Adrenal gland (tissue), 12 donors: ENCODE measurements around the gene SORCS3. TPM values are rescaled to one million over a fixed set of nuclear protein-coding genes. Genes with fewer than 3 reads are reported as not detected.

Source experiments
- DNase-seq, 7 donors: peaks; one replicate each; pipeline ENCODE4 v3.0.0-alpha.2; 2019 to 2020
- H3K27ac ChIP-seq, 5 donors: fragments of 200-600 bp; sonication (generic) in 4 of 5; 1 replicate in 3 of 5; 2 replicates in 2 of 5; pipeline versions ENCODE4 v1.5.1 to v1.8.0; 2016 to 2020; ENCODE audit warnings: mild to moderate bottlenecking in 1 of 5
- H3K27me3 ChIP-seq: fragments of 200-600 bp; 2 replicates; pipeline ENCODE4 v1.8.0; 2021
- H3K36me3 ChIP-seq, 2 donors: fragments of 200-600 bp; replicated peaks in 1 of 2; 1 replicate in 1 of 2; 2 replicates in 1 of 2; pipeline versions ENCODE4 v1.5.1 to v1.8.0; 2018 to 2022
- H3K4me1 ChIP-seq, 2 donors: fragments of 200-600 bp; replicated peaks in 1 of 2; 1 replicate in 1 of 2; 2 replicates in 1 of 2; pipeline versions ENCODE4 v1.5.1 to v1.8.0; 2018 to 2021
- H3K4me3 ChIP-seq, 4 donors: fragments of 200-600 bp; sonication (generic) in 3 of 4; one replicate each; pipeline ENCODE4 v1.5.1; 2016 to 2018
- H3K9me3 ChIP-seq, 3 donors: fragments of 200-600 bp; sonication (generic) in 1 of 3; replicated peaks in 1 of 3; 1 replicate in 2 of 3; 2 replicates in 1 of 3; pipeline versions ENCODE4 v1.5.1 to v1.8.0; 2016 to 2021
- CTCF ChIP-seq, 6 experiments: fragments of 450-650 bp in 4 of 6; fragments of 200-600 bp in 2 of 6; sonication (generic) in 1 of 6; IDR thresholded peaks; 1 replicate in 5 of 6; 2 replicates in 1 of 6; pipeline versions ENCODE4 v1.5.1 to v1.8.0; 2016 to 2021; ENCODE audit warnings: antibody characterized with exemption in 6 of 6, mild to moderate bottlenecking in 2 of 6, moderate library complexity in 1 of 6
- POLR2A ChIP-seq, 2 donors: fragments of 450-650 bp; IDR thresholded peaks; one replicate each; pipeline ENCODE4 v1.6.1; 2017; ENCODE audit warnings: antibody characterized with exemption in 2 of 2, mild to moderate bottlenecking in 2 of 2, moderate library complexity in 1 of 2
- WGBS, 4 donors: extraction: QIAGEN DNeasy Blood & Tissue Kit in 2 of 4; methylation state at CpG; one replicate each; pipeline versions ENCODE4 v1.1.5 to v1.1.7; 2013 to 2017; 5-methylcytosine and 5-hydroxymethylcytosine counted together
- intact Hi-C, 2 donors: fragments of 100-400 bp; cut with DNase I; formaldehyde crosslinking; loops; one replicate each; pipeline versions ENCODE4 v1.14.1 to v1.15.0; 2022 to 2023
- polyA plus RNA-seq, 3 donors: library from polyadenylated mRNA; stranded (reverse); fragments of 200-250 nt in 2 of 3; fragments of 350-450 nt in 1 of 3; fragmentation: Illumina TruSeq in 1 of 3; extraction: RNeasy Lipid Tissue Mini Kit (QIAGEN cat#74804) in 1 of 3; gene quantifications; one replicate each; pipeline ENCODE4 v1.2.3, GENCODE V29; 2013 to 2014
- total RNA-seq, 9 donors: library from RNA; depleted of rRNA in 4 of 9; stranded (reverse); fragments of >200 nt in 4 of 9; fragments of 120-200 nt in 1 of 9; fragmentation: NEBNext Ultra II Directional in 1 of 9; extraction: Animal tissue kit (Norgen Biotek cat#: 25700) in 1 of 9; gene quantifications; one replicate each; pipeline versions ENCODE4 v1.1.0 to v1.2.4, GENCODE V29; 2013 to 2023
- donor health status: healthy with polysubstance abuse.
- donor health status: Bipolar disorder and iron deficiency.
- donor health status: DM: yes; HTN: yes; CAD: no.
- donor health status: DM: no; HTN: no; CAD: no.
- donor health status: DM: no; HTN: no; CAD: no.
- donor health status: DM: yes; HTN: yes; CAD: no.

SORCS3 gene
- total and polyA plus RNA-seq, 12 donors = 0.22 to 3.4 (median 1.2) TPM; not detected in 2

GRCh38 chr10:104906112-104906511, 265.0 kb downstream of the SORCS3 start:
- Histone ChIP-seq H3K4me3 (no peak overlapping the region), H3K36me3 (no peaks in the 10 kb centered on the region), H3K27ac (no peak overlapping the region), H3K27me3 (no peaks in the 10 kb centered on the region), H3K4me1 (no peaks in the 10 kb centered on the region), H3K9me3 (no peaks in the 10 kb centered on the region)
- DNase-seq = no peak
- intact Hi-C loops = no loop called here
- 46 to 66% (median 58%) methylated on average over 3 of the region's 3 CpGs for WGBS, 4 donors
- TF ChIP-seq CTCF (IDR thresholded peaks at IDR 0.05) (no peak), POLR2A (IDR thresholded peaks at IDR 0.05) (no peak)

GRCh38 chr10:104907521-104907920, 266.4 kb downstream of the SORCS3 start:
- Histone ChIP-seq H3K4me1 (no peaks in the 10 kb centered on the region), H3K9me3 (no peaks in the 10 kb centered on the region), H3K27me3 (no peaks in the 10 kb centered on the region), H3K27ac (no peak overlapping the region), H3K36me3 (no peaks in the 10 kb centered on the region), H3K4me3 (no peak overlapping the region)
- TF ChIP-seq POLR2A (IDR thresholded peaks at IDR 0.05) (no peak), CTCF (IDR thresholded peaks at IDR 0.05) (no peak)
- WGBS, 4 donors = 53 to 88% (median 71%) methylated on average over 4 of the region's 4 CpGs
- intact Hi-C loops = no loop called here
- no peak for DNase-seq

GRCh38 chr10:104908581-104908980, 267.5 kb downstream of the SORCS3 start:
- no peak for TF ChIP-seq CTCF (IDR thresholded peaks at IDR 0.05)
- TF ChIP-seq POLR2A (IDR thresholded peaks at IDR 0.05) = no peak
- Histone ChIP-seq H3K4me3 (no peak overlapping the region), H3K27me3 (no peaks in the 10 kb centered on the region), H3K9me3 (no peaks in the 10 kb centered on the region), H3K27ac (no peak overlapping the region), H3K36me3 (no peaks in the 10 kb centered on the region), H3K4me1 (no peaks in the 10 kb centered on the region)
- no peak for DNase-seq
- intact Hi-C loops = no loop called here
- WGBS, 4 donors = 53 to 82% (median 67%) methylated on average over 2 of the region's 2 CpGs

GRCh38 chr10:104910712-104911111, 269.6 kb downstream of the SORCS3 start:
- no peak overlapping the region for H3K27ac ChIP-seq
- DNase-seq = no peak
- H3K27me3 ChIP-seq = no peaks in the 10 kb centered on the region
- no peaks in the 10 kb centered on the region for H3K4me1 ChIP-seq
- no peaks in the 10 kb centered on the region for H3K9me3 ChIP-seq
- no peaks in the 10 kb centered on the region for H3K36me3 ChIP-seq
- no peak for TF ChIP-seq POLR2A (IDR thresholded peaks at IDR 0.05)
- TF ChIP-seq CTCF (IDR thresholded peaks at IDR 0.05) = no peak
- intact Hi-C loops = no loop called here
- 53 to 77% (median 59%) methylated on average over 3 of the region's 3 CpGs for WGBS, 4 donors
- H3K4me3 ChIP-seq = no peak overlapping the region
